ENCODE data around the gene SCYGR5. TPM values are rescaled to one million over a fixed set of nuclear protein-coding genes. Genes with fewer than 3 reads are reported as not detected.

Gene SCYGR5
- total RNA-seq, 2 donors from 2014 or later = not detected

GRCh38 chr2:227642656-227643055 lies 23.9 kb upstream of the SCYGR5 start:
- no peak for DNase-seq (ENCODE audit: low spot score)
- Histone ChIP-seq H3K4me3 (no peak overlapping the region), H3K27me3 (replicated peaks; ENCODE audit: insufficient read depth) (no peaks in the 10 kb centered on the region), H3K9me3 (no peaks in the 10 kb centered on the region), H3K36me3 (no peaks in the 10 kb centered on the region), H3K4me1 (ENCODE audit: control insufficient read depth in 1 of 2, low read depth in 2 of 2) (no peaks in the 10 kb centered on the region), H3K27ac (no peak overlapping the region)
- no peak for TF ChIP-seq CTCF (IDR thresholded peaks at IDR 0.05)
- ATAC-seq (ENCODE audit: insufficient number of reproducible peaks, low FRiP score, low read depth) = no peak

GRCh38 chr2:227643990-227644551 lies 22.5 kb upstream of the SCYGR5 start:
- Histone ChIP-seq H3K9me3 (no peaks in the 10 kb centered on the region), H3K4me1 (ENCODE audit: control insufficient read depth in 1 of 2, low read depth in 2 of 2) (no peaks in the 10 kb centered on the region), H3K4me3 (no peak overlapping the region), H3K27me3 (replicated peaks; ENCODE audit: insufficient read depth) (no peaks in the 10 kb centered on the region), H3K27ac (no peak overlapping the region), H3K36me3 (no peaks in the 10 kb centered on the region)
- TF ChIP-seq CTCF (IDR thresholded peaks at IDR 0.05) = no peak
- no peak for ATAC-seq (ENCODE audit: insufficient number of reproducible peaks, low FRiP score, low read depth)
- no peak for DNase-seq (ENCODE audit: low spot score)

GRCh38 chr2:227653419-227653818 lies 13.2 kb upstream of the SCYGR5 start:
- no peak for TF ChIP-seq CTCF (IDR thresholded peaks at IDR 0.05)
- no peaks in the 10 kb centered on the region for H3K27me3 ChIP-seq (replicated peaks; ENCODE audit: insufficient read depth)
- DNase-seq (ENCODE audit: low spot score) (no peak), ATAC-seq (ENCODE audit: insufficient number of reproducible peaks, low FRiP score, low read depth) (no peak)
- no peak overlapping the region for H3K4me3 ChIP-seq
- no peak overlapping the region for H3K27ac ChIP-seq
- no peaks in the 10 kb centered on the region for H3K9me3 ChIP-seq
- H3K36me3 ChIP-seq = no peaks in the 10 kb centered on the region
- H3K4me1 ChIP-seq (ENCODE audit: control insufficient read depth in 1 of 2, low read depth in 2 of 2) = no peaks in the 10 kb centered on the region

DNA sequence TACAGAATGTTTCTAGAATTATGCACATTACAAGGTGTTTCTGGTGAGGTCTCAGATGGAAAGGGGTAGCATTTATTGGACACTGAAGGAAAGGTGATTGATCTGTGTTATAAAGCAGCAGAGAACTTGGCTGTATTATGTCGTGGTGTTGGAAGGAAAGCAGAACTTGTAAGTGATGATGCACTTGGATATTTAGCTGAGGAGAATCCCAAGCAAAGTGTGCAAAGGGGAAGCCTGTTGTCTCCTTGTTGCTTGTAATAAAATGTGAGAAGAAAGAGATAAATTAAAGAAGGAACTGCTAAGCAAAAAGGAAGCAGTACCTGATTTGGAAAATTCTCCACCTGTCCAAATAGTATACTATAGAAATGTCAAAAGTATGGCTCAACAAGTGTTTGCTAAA lies 12.2 kb upstream of the SCYGR5 start:
- no peaks in the 10 kb centered on the region for H3K9me3 ChIP-seq
- H3K27ac ChIP-seq = no peak overlapping the region
- no peaks in the 10 kb centered on the region for H3K4me1 ChIP-seq (ENCODE audit: control insufficient read depth in 1 of 2, low read depth in 2 of 2)
- no peak for ATAC-seq (ENCODE audit: insufficient number of reproducible peaks, low FRiP score, low read depth)
- TF ChIP-seq CTCF (IDR thresholded peaks at IDR 0.05) = no peak
- H3K27me3 ChIP-seq (replicated peaks; ENCODE audit: insufficient read depth) = no peaks in the 10 kb centered on the region
- H3K4me3 ChIP-seq = no peak overlapping the region
- H3K36me3 ChIP-seq = no peaks in the 10 kb centered on the region
- DNase-seq (ENCODE audit: low spot score) = no peak

- Histone ChIP-seq H3K27me3 (replicated peaks; ENCODE audit: insufficient read depth) (no peaks in the 10 kb centered on the region), H3K4me3 (no peak overlapping the region), H3K36me3 (no peaks in the 10 kb centered on the region), H3K9me3 (no peaks in the 10 kb centered on the region), H3K4me1 (ENCODE audit: control insufficient read depth in 1 of 2, low read depth in 2 of 2) (no peaks in the 10 kb centered on the region), H3K27ac (no peak overlapping the region)
- ATAC-seq (ENCODE audit: insufficient number of reproducible peaks, low FRiP score, low read depth) = no peak
- DNase-seq (ENCODE audit: low spot score) = no peak
- TF ChIP-seq CTCF (IDR thresholded peaks at IDR 0.05) = no peak
Measured at GRCh38 chr2:227655454-227655853, 11.2 kb upstream of the SCYGR5 start.

All from thoracic aorta (tissue), 2 donors.